Tibial artery (tissue), 4 donors: ENCODE data around the gene FRMD1.

ENCODE experiments used
- DNase-seq, 2 donors: peaks; one replicate each; pipeline ENCODE4 v3.0.0-alpha.2; 2019
- H3K27ac ChIP-seq, 2 donors: fragments of 200-600 bp; sonication (generic) in 1 of 2; 1 replicate in 1 of 2; 2 replicates in 1 of 2; pipeline ENCODE4 v1.5.1; 2018 to 2019; ENCODE audit warnings: mild to moderate bottlenecking in 1 of 2
- H3K27me3 ChIP-seq, 2 donors: fragments of 200-600 bp; sonication (generic) in 1 of 2; one replicate each; pipeline versions ENCODE4 v1.5.1 to v1.6.0; 2016 to 2019
- H3K36me3 ChIP-seq, 3 donors: fragments of 200-600 bp; sonication (generic) in 2 of 3; one replicate each; pipeline ENCODE4 v1.5.1; 2016 to 2019; ENCODE audit warnings: mild to moderate bottlenecking in 2 of 3
- H3K4me1 ChIP-seq, 4 donors: fragments of 200-600 bp; sonication (generic) in 2 of 4; 1 replicate in 3 of 4; 2 replicates in 1 of 4; pipeline ENCODE4 v1.5.1; 2016 to 2019
- H3K4me3 ChIP-seq, 2 donors: fragments of 200-600 bp; sonication (generic) in 1 of 2; 1 replicate in 1 of 2; 2 replicates in 1 of 2; pipeline ENCODE4 v1.5.1; 2018 to 2019; ENCODE audit warnings: mild to moderate bottlenecking in 2 of 2
- H3K9me3 ChIP-seq, 3 donors: fragments of 200-600 bp; sonication (generic) in 1 of 3; one replicate each; pipeline ENCODE4 v1.5.1; 2016 to 2019
- intact Hi-C: fragments of 100-400 bp; cut with DNase I; formaldehyde crosslinking; loops from one replicate; pipeline ENCODE4 v1.15.0; 2023; ENCODE audit warnings: low total_unique reads
- TF ChIP-seq, protein P1 (sequence below), 2 experiments: fragments of 200-600 bp in 1 of 2; fragments of 450-650 bp in 1 of 2; IDR thresholded peaks; one replicate each; pipeline ENCODE4 v1.5.1; 2017 to 2019; ENCODE audit warnings: antibody characterized with exemption in 2 of 2, mild to moderate bottlenecking in 1 of 2, moderate library complexity in 1 of 2

Gene FRMD1

DNA sequence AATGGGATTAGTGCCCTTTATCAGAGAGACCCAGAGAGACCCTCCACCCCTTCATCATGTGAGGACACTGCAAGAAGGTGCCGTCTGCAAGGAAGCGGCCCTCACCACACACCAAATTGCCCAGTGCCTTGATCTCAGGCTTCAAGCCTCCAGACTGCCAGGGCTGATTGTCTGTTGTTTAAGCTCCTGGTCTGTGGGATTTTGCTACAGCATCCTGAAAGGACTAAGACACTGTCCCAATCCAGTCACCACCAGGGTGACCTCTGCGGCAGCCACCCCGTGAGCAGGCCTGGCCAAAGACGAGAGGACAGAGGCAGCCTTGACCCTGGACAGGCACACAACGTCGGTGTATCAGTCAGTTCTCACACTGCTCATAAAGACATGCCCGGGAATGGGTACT, 13.5 kb upstream of the FRMD1 start:
- peaks cover 0 to 5% of the 10 kb centered on the region in 2 donors for H3K27me3 ChIP-seq
- intact Hi-C loops: no loop called here
- peaks cover 0 to 11% (median 6%) of the 10 kb centered on the region in 4 donors for H3K4me1 ChIP-seq
- peaks cover 0 to 9% (median 5%) of the 10 kb centered on the region in 3 donors for H3K9me3 ChIP-seq
- H3K4me3 ChIP-seq: no peak overlapping the region
- no peak for DNase-seq
- no peaks in the 10 kb centered on the region for H3K36me3 ChIP-seq
- H3K27ac ChIP-seq: no peak overlapping the region
- TF ChIP-seq, protein P1, sequence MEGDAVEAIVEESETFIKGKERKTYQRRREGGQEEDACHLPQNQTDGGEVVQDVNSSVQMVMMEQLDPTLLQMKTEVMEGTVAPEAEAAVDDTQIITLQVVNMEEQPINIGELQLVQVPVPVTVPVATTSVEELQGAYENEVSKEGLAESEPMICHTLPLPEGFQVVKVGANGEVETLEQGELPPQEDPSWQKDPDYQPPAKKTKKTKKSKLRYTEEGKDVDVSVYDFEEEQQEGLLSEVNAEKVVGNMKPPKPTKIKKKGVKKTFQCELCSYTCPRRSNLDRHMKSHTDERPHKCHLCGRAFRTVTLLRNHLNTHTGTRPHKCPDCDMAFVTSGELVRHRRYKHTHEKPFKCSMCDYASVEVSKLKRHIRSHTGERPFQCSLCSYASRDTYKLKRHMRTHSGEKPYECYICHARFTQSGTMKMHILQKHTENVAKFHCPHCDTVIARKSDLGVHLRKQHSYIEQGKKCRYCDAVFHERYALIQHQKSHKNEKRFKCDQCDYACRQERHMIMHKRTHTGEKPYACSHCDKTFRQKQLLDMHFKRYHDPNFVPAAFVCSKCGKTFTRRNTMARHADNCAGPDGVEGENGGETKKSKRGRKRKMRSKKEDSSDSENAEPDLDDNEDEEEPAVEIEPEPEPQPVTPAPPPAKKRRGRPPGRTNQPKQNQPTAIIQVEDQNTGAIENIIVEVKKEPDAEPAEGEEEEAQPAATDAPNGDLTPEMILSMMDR (IDR thresholded peaks at IDR 0.05): no peak

DNA sequence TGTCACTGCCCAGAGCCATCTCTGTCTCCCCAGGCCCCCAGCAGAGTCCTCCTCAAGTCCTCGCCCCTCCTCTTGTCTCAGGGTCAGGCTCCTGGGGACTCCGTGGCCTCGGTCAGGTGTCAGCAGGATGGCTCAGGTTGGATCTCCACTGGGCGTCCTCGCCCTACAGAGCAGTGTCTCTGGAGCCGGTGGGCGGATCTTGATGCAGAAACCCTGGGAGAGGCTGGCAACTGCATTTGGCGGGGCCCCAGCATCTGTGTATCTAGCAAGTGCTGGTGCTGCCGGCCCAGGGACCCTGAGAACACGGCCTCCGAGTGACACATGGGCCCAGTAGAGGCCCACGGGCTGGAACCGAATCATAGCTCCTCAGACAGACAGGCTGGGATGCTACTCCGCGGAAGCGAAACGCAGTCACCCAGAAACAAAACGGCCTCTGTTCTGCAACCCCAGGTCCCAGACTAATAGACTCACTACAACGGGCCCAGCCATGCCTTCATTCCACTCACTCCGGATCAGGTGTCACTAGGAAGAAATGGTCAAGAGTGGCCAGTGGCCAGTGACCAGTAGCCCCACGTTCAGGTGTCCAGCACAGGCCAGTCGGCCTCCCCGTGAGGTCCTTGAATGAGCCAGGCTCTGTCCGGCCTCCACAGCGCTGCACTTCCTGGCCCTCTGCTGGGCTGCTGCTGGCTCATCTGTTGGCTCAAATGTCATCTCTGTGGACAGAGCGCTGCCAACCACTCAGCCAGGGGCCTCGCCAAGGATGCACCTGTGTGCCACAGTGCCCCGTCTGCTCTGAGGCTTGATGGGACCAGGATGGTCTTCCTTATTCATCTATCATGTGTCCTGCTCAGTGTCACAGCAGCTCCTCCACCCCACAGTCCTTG, 12.6 kb upstream of the FRMD1 start:
- H3K4me1 ChIP-seq: peaks cover 0 to 11% (median 6%) of the 10 kb centered on the region in 4 donors
- no peak overlapping the region for H3K27ac ChIP-seq
- TF ChIP-seq, protein P1 (IDR thresholded peaks at IDR 0.05): no peak
- H3K9me3 ChIP-seq: peaks cover 0 to 9% (median 5%) of the 10 kb centered on the region in 3 donors
- no peaks in the 10 kb centered on the region for H3K36me3 ChIP-seq
- no peaks in the 10 kb centered on the region for H3K27me3 ChIP-seq
- DNase-seq: no peak
- no peak overlapping the region for H3K4me3 ChIP-seq
- intact Hi-C loops: no loop called here

DNA sequence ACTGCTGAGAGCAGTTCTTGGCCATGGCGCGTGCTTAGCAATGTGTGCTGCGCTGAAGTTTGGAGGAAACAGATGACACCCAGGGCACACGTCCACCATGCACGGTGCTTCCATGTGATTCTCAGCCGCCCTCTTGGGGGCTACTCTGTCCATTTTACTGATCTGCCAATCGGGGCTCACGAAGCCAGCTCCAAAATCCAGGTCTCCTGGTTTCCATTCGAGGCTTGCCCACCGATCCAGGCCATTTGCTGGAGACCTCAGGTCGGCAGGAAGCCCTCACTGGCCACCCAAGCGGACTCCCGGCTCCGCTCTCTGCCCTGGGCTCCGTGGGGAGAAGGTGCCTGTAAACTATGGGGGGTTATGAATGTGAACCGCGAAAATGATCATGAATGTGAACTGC, 11.7 kb upstream of the FRMD1 start:
- Histone ChIP-seq H3K27me3 (no peaks in the 10 kb centered on the region), H3K4me1 (peaks cover 0 to 11% (median 6%) of the 10 kb centered on the region in 4 donors), H3K9me3 (peaks cover 0 to 9% (median 5%) of the 10 kb centered on the region in 3 donors), H3K4me3 (no peak overlapping the region), H3K36me3 (no peaks in the 10 kb centered on the region), H3K27ac (no peak overlapping the region)
- intact Hi-C loops: no loop called here
- no peak for DNase-seq
- TF ChIP-seq, protein P1 (IDR thresholded peaks at IDR 0.05): no peak

DNA sequence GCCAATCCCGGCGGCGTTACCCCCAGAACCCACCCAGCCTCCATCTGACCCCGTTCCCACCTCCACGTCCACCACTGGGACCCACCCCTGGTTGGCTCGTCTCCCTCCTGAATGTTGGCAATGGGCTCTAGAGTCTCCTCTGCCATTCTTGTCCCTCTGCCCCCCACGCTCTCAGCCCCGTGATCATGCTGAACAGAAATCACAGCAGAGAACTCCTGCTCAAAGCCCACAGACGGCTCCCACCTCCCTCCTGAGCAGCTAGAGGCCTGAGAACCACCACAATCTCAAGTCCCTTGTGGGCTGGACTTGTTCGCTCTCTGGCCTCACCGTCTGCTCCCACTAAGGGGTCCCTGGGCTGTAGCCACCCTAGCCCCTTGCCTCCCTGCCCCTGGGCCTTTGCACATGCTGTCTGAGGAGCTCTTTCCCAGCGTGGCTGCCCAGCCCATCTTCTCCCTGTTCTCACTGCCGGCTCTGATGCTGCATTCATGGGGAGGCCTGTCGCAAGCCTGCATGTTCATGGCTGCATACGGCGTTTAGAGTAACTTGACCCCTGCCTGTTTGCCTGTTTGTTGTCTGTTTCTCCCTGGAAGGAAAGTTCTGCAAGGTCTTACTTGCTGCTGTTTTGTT, 11.2 kb upstream of the FRMD1 start:
- Histone ChIP-seq H3K27me3 (no peaks in the 10 kb centered on the region), H3K9me3 (peaks cover 0 to 9% (median 5%) of the 10 kb centered on the region in 3 donors), H3K4me3 (no peak overlapping the region), H3K27ac (no peak overlapping the region), H3K36me3 (no peaks in the 10 kb centered on the region), H3K4me1 (peaks cover 0 to 11% (median 6%) of the 10 kb centered on the region in 4 donors)
- intact Hi-C loops: no loop called here
- TF ChIP-seq, protein P1 (IDR thresholded peaks at IDR 0.05): no peak
- no peak for DNase-seq

DNA sequence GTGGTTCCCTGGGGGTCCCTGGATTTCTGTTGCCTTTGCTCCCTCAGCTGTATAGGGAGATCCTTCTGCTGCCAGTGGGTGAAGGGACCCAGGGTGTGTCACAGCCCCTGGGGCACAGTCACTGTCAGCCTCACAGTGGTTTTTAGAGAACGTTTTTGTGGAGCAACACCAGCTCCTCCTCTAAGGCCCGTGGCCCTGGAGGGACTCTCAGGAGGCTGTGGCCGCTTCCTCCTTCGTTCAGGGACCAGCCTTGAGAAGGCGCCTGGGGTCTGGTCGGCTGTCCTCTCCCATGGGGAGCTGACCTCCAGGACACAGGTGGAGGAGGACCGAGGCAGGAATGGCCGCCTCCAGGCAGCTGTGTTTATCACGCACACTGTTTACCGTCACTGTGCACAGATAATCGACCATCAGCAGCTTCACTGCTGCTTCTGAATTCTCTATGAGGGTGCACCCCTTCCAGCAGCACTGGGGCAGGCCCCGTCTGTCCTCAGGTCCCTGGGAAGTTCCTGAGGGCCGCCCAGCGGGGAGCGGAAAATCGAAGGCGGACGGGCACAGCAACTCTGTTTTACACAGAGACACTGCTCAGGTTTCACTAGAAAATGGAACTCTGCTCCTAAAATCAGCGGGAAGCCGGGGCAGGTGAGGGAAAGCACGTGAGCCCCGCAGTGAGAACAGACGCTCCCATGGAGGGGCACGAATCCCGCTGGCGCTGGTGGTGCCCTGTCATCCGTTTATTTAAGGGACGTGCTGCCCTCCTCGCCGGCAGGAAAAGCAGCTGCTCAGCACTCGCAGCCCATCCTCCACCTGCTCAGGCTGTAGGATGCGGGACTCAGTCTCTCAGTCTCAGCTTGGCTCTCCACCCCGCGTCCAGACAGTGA, 10.4 kb upstream of the FRMD1 start:
- H3K4me1 ChIP-seq: peaks cover 0 to 11% (median 6%) of the 10 kb centered on the region in 4 donors
- H3K27me3 ChIP-seq: no peaks in the 10 kb centered on the region
- DNase-seq: no peak
- peaks cover 0 to 9% (median 5%) of the 10 kb centered on the region in 3 donors for H3K9me3 ChIP-seq
- H3K4me3 ChIP-seq: no peak overlapping the region
- H3K36me3 ChIP-seq: no peaks in the 10 kb centered on the region
- TF ChIP-seq, protein P1 (IDR thresholded peaks at IDR 0.05): no peak
- intact Hi-C loops: no loop called here
- H3K27ac ChIP-seq: no peak overlapping the region
